Ectodermal cell (in vitro differentiated cells): Measurements from ENCODE around the gene OSM.
"Not testable (repeated sequence)": the region's sequence is repeated elsewhere in the genome, so short reads cannot be mapped to it uniquely, and the experiment has no call there.

Experiments
- H3K27ac ChIP-seq: 2 replicates; pipeline ENCODE4 v1.7.0; 2013; ENCODE audit warnings: mild to moderate bottlenecking, low read depth, low read length; ENCODE audit not compliant: insufficient read depth, poor library complexity, severe bottlenecking
- H3K27me3 ChIP-seq: 2 replicates; pipeline ENCODE4 v1.7.0; 2013; ENCODE audit warnings: mild to moderate bottlenecking, low read length; ENCODE audit not compliant: insufficient read depth, control insufficient read depth, poor library complexity, severe bottlenecking
- H3K36me3 ChIP-seq: one replicate; pipeline ENCODE4 v1.7.0; 2013; ENCODE audit warnings: low read length; ENCODE audit not compliant: control insufficient read depth, insufficient read depth
- H3K4me1 ChIP-seq: one replicate; pipeline ENCODE4 v1.7.0; 2013; ENCODE audit warnings: low read length; ENCODE audit not compliant: control insufficient read depth, insufficient read depth
- H3K4me3 ChIP-seq: 2 replicates; pipeline ENCODE4 v1.7.0; 2013; ENCODE audit warnings: low read depth, low read length, control low read depth; ENCODE audit not compliant: insufficient read depth
- H3K9me3 ChIP-seq: 2 replicates; pipeline ENCODE4 v1.7.0; 2013; ENCODE audit warnings: mild to moderate bottlenecking, low read length, moderate library complexity; ENCODE audit not compliant: control insufficient read depth
- WGBS, 2 experiments: methylation state at CpG; one replicate each; pipeline ENCODE4 v1.1.7; 2013; ENCODE audit warnings: missing lambda C conversion rate in 2 of 2; 5-methylcytosine and 5-hydroxymethylcytosine counted together

Gene OSM

GRCh38 chr22:30219049-30219654 is 47.5 kb downstream of the OSM start:
- Histone ChIP-seq H3K9me3 (no peaks in the 10 kb centered on the region), H3K27me3 (no peaks in the 10 kb centered on the region), H3K4me3 (no peak overlapping the region), H3K36me3 (no peaks in the 10 kb centered on the region), H3K4me1 (peaks cover 3% of the 10 kb centered on the region), H3K27ac (no peak overlapping the region)
- WGBS, 2 experiments = 91 to 94% methylated on average over 7 to 8 of the region's 8 CpGs

- no peak overlapping the region for H3K27ac ChIP-seq
- H3K4me1 ChIP-seq = peaks cover 3% of the 10 kb centered on the region
Observed at GRCh38 chr22:30217698-30218560, 48.7 kb downstream of the OSM start.

GRCh38 chr22:30216710-30217109 is 49.9 kb downstream of the OSM start:
- H3K9me3 ChIP-seq = no peaks in the 10 kb centered on the region
- no peak overlapping the region for H3K27ac ChIP-seq
- peaks cover 3% of the 10 kb centered on the region for H3K4me1 ChIP-seq
- 91 to 94% methylated on average over 9 to 10 of the region's 10 CpGs for WGBS, 2 experiments
- H3K4me3 ChIP-seq = no peak overlapping the region
- no peaks in the 10 kb centered on the region for H3K27me3 ChIP-seq
- no peaks in the 10 kb centered on the region for H3K36me3 ChIP-seq

More at GRCh38 chr22:30217698-30218560, 48.7 kb downstream of the OSM start:
- H3K4me3 ChIP-seq = no peak overlapping the region
- 85% methylated on average over 23 of the region's 23 CpGs for WGBS, 2 experiments
- H3K27me3 ChIP-seq = no peaks in the 10 kb centered on the region
- no peaks in the 10 kb centered on the region for H3K36me3 ChIP-seq
- H3K9me3 ChIP-seq = no peaks in the 10 kb centered on the region

GRCh38 chr22:30216272-30216671 is 50.4 kb downstream of the OSM start:
- not testable (repeated sequence) for H3K9me3 ChIP-seq, H3K4me3 ChIP-seq, H3K27me3 ChIP-seq, H3K27ac ChIP-seq, H3K36me3 ChIP-seq, H3K4me1 ChIP-seq
- 94 to 96% methylated on average over 3 of the region's 3 CpGs for WGBS, 2 experiments

- H3K9me3 ChIP-seq = no peaks in the 10 kb centered on the region
- peaks cover 8% of the 10 kb centered on the region for H3K4me1 ChIP-seq
- no peaks in the 10 kb centered on the region for H3K27me3 ChIP-seq
- H3K4me3 ChIP-seq = no peak overlapping the region
- no peaks in the 10 kb centered on the region for H3K36me3 ChIP-seq
- WGBS, 2 experiments = 69% methylated on average over 12 of the region's 12 CpGs
- H3K27ac ChIP-seq = no peak overlapping the region
Observed at GRCh38 chr22:30214703-30215407, 51.8 kb downstream of the OSM start.

GRCh38 chr22:30212996-30213441 is 53.6 kb downstream of the OSM start:
- 91 to 96% methylated on average over 8 of the region's 8 CpGs for WGBS, 2 experiments
- no peak overlapping the region for H3K27ac ChIP-seq
- no peak overlapping the region for H3K4me3 ChIP-seq

More at GRCh38 chr22:30212996-30213441, 53.6 kb downstream of the OSM start:
- Histone ChIP-seq H3K27me3 (no peaks in the 10 kb centered on the region), H3K4me1 (peaks cover 16% of the 10 kb centered on the region), H3K36me3 (no peaks in the 10 kb centered on the region), H3K9me3 (no peaks in the 10 kb centered on the region)
